H1 (cell line): ENCODE measurements around the gene BMAL2.

Source experiments
- CHD2 ChIP-seq: IDR thresholded peaks from 2 replicates; pipeline ENCODE4 v1.6.1; 2012; ENCODE audit warnings: low read length, improper control_type of control experiment
- EGR1 ChIP-seq: IDR thresholded peaks from 2 replicates; pipeline ENCODE4 v1.6.1; 2011; ENCODE audit warnings: low read depth, low read length, borderline replicate concordance
- EP300 ChIP-seq, 2 experiments: IDR thresholded peaks; 1 replicate in 1 of 2; 2 replicates in 1 of 2; pipeline ENCODE4 v1.6.1; 2011 to 2012; ENCODE audit warnings: low read depth in 2 of 2, low read length in 2 of 2, mild to moderate bottlenecking in 2 of 2, borderline replicate concordance in 1 of 2, inconsistent platforms in 1 of 2, moderate library complexity in 1 of 2
- FOSL1 ChIP-seq: IDR thresholded peaks from 2 replicates; pipeline ENCODE4 v1.6.1; 2011; ENCODE audit warnings: mild to moderate bottlenecking, low read depth, low read length, moderate library complexity; ENCODE audit not compliant: insufficient read depth
- PHF8 ChIP-seq: fragments of 200-600 bp; sonication (generic); conservative IDR thresholded peaks from 2 replicates; pipeline ENCODE4 v1.7.1; 2012; ENCODE audit warnings: low read depth, mild to moderate bottlenecking, inconsistent platforms, low read length, moderate library complexity
- POLR2A ChIP-seq, 2 experiments: IDR thresholded peaks; 1 replicate in 1 of 2; 2 replicates in 1 of 2; pipeline ENCODE4 v1.6.1; 2011; ENCODE audit warnings: low read depth in 2 of 2, low read length in 2 of 2, mild to moderate bottlenecking in 2 of 2; ENCODE audit errors: control extremely low read depth in 1 of 2
- POLR2AphosphoS5 ChIP-seq: IDR thresholded peaks from 2 replicates; pipeline ENCODE4 v1.6.1; 2011; ENCODE audit warnings: low read depth, low read length
- SUZ12 ChIP-seq: fragments of 200-600 bp; sonication (generic); IDR thresholded peaks from 2 replicates; pipeline ENCODE4 v1.6.1; 2012; ENCODE audit warnings: mild to moderate bottlenecking, inconsistent platforms, low read length, moderate library complexity, mixed read lengths
- TAF1 ChIP-seq: IDR thresholded peaks from 2 replicates; pipeline ENCODE4 v1.6.1; 2011; ENCODE audit warnings: mild to moderate bottlenecking, low read depth, low read length
- ZNF274 ChIP-seq: IDR thresholded peaks from 2 replicates; pipeline ENCODE4 v1.7.0; 2012; ENCODE audit warnings: low read length, borderline replicate concordance; ENCODE audit errors: extremely low read depth
- TF ChIP-seq, protein P1 (sequence below), 3 experiments: IDR thresholded peaks; 1 replicate in 2 of 3; 2 replicates in 1 of 3; pipeline versions ENCODE4 v1.5.1 to v1.6.1; 2011; ENCODE audit warnings: low read length in 3 of 3, mild to moderate bottlenecking in 3 of 3, inconsistent platforms in 2 of 3, low read depth in 1 of 3, moderate library complexity in 1 of 3; ENCODE audit not compliant: insufficient read depth in 1 of 3; ENCODE audit errors: control extremely low read depth in 1 of 3
- TF ChIP-seq, protein P2 (sequence below): IDR thresholded peaks from 2 replicates; pipeline ENCODE4 v1.6.1; 2012; ENCODE audit warnings: inconsistent platforms

DNA sequence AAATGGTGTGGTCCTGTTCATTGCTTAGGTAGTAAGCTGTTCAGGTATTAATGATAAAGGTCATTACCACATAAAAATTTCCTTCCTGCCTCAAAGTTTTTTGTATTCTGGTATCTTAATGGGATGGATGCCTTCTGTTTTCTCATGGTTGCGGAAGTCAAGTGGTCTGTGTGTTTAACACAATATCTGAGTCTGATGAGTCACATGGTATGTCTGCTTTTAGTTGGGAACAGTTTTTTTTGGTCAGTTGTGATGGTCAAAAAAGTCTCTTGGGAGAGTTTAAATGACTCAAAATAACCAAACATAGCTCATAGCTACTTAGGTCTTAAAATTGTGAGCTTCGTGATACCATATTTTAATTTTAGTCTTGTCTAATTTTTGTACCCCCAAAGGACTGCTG is 47.9 kb upstream of the BMAL2 start:
- TF ChIP-seq, protein P1, sequence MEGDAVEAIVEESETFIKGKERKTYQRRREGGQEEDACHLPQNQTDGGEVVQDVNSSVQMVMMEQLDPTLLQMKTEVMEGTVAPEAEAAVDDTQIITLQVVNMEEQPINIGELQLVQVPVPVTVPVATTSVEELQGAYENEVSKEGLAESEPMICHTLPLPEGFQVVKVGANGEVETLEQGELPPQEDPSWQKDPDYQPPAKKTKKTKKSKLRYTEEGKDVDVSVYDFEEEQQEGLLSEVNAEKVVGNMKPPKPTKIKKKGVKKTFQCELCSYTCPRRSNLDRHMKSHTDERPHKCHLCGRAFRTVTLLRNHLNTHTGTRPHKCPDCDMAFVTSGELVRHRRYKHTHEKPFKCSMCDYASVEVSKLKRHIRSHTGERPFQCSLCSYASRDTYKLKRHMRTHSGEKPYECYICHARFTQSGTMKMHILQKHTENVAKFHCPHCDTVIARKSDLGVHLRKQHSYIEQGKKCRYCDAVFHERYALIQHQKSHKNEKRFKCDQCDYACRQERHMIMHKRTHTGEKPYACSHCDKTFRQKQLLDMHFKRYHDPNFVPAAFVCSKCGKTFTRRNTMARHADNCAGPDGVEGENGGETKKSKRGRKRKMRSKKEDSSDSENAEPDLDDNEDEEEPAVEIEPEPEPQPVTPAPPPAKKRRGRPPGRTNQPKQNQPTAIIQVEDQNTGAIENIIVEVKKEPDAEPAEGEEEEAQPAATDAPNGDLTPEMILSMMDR (IDR thresholded peaks at IDR 0.05; ENCODE audit: control extremely low read depth in 1 of 3, insufficient read depth in 1 of 3, low read depth in 1 of 3, low read length in 3 of 3), result no peak
- TF ChIP-seq TAF1 (no peak), POLR2A (IDR thresholded peaks at IDR 0.05; ENCODE audit: control extremely low read depth in 1 of 2, low read depth in 2 of 2, low read length in 2 of 2) (no peak), CHD2 (no peak), EGR1 (no peak), FOSL1 (no peak), POLR2AphosphoS5 (no peak), EP300 (IDR thresholded peaks at IDR 0.05; ENCODE audit: borderline replicate concordance in 1 of 2, low read depth in 2 of 2, low read length in 2 of 2) (no peak), SUZ12 (no peak), PHF8 (no peak), ZNF274 (no peak)
- TF ChIP-seq, protein P2, sequence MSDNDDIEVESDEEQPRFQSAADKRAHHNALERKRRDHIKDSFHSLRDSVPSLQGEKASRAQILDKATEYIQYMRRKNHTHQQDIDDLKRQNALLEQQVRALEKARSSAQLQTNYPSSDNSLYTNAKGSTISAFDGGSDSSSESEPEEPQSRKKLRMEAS, result no peak
